SK-N-SH (cell line): ENCODE measurements around the gene RBM34. TPM values are rescaled to one million over a fixed set of nuclear protein-coding genes. Genes with fewer than 3 reads are reported as not detected.

Experiments used
- CTCF ChIA-PET: fragments of 300-600, 350-600 bp; formaldehyde crosslinking; extraction: SDS; loops from one replicate; lab custom pipeline; 2021; lab: Yijun Ruan, JAX
- POLR2A ChIA-PET: fragments of 350-600 bp; sonication (Branson Sonifier 250); formaldehyde crosslinking; extraction: SDS; loops from one replicate; lab custom pipeline; 2020; ENCODE audit warnings: antibody characterized with exemption, inconsistent platforms; lab: Yijun Ruan, JAX
- DNase-seq: peaks from one replicate; pipeline ENCODE4 v3.0.0; 2012
- H2AFZ ChIP-seq: fragments of 200-600 bp; sonication (generic); 2 replicates; pipeline ENCODE4 v1.8.1; 2016; ENCODE audit warnings: antibody characterized with exemption, mild to moderate bottlenecking, low read depth
- H3F3A ChIP-seq: fragments of 200-600 bp; sonication (generic); replicated peaks from 2 replicates; pipeline ENCODE3; 2016; ENCODE audit warnings: antibody characterized with exemption, mild to moderate bottlenecking; ENCODE audit not compliant: insufficient read depth
- H3K27ac ChIP-seq, 2 experiments: fragments of 200-500 bp in 1 of 2; fragments of 200-600 bp in 1 of 2; sonication (Bioruptor generic) in 1 of 2; sonication (generic), shearing (Covaris generic) in 1 of 2; 2 replicates each; pipeline versions ENCODE4 v1.5.1 to v1.6.1; 2014 to 2016; ENCODE audit warnings: low read depth in 2 of 2, inconsistent platforms in 1 of 2, low read length in 1 of 2, mild to moderate bottlenecking in 1 of 2, mixed read lengths in 1 of 2
- H3K27me3 ChIP-seq: fragments of 200-600 bp; sonication (generic), shearing (Covaris generic); 2 replicates; pipeline ENCODE4 v1.6.1; 2016; ENCODE audit warnings: mixed run types; ENCODE audit not compliant: insufficient read depth
- H3K36me3 ChIP-seq, 2 experiments: fragments of 200-500 bp in 1 of 2; fragments of 200-600 bp in 1 of 2; sonication (Bioruptor generic) in 1 of 2; sonication (generic) in 1 of 2; replicated peaks in 1 of 2; 2 replicates each; pipeline versions ENCODE3 to v1.5.1; 2014 to 2016; ENCODE audit warnings: low read length in 1 of 2, mild to moderate bottlenecking in 1 of 2; ENCODE audit not compliant: insufficient read depth in 2 of 2, control insufficient read depth in 1 of 2
- H3K4me1 ChIP-seq, 2 experiments: fragments of 200-500 bp in 1 of 2; fragments of 200-600 bp in 1 of 2; sonication (Bioruptor generic) in 1 of 2; sonication (generic), shearing (Covaris generic) in 1 of 2; 2 replicates each; pipeline versions ENCODE4 v1.5.1 to v1.6.1; 2014 to 2016; ENCODE audit warnings: low read depth in 1 of 2, low read length in 1 of 2, mixed run types in 1 of 2; ENCODE audit not compliant: insufficient read depth in 2 of 2, control insufficient read depth in 1 of 2
- H3K4me2 ChIP-seq: fragments of 200-600 bp; sonication (generic), shearing (Covaris generic); 2 replicates; pipeline ENCODE4 v1.6.1; 2017; ENCODE audit warnings: mixed run types
- H3K4me3 ChIP-seq, 2 experiments: fragments of 200-500 bp in 1 of 2; fragments of 200-600 bp in 1 of 2; sonication (Bioruptor generic) in 1 of 2; sonication (generic), shearing (Covaris generic) in 1 of 2; 2 replicates each; pipeline versions ENCODE4 v1.5.1 to v1.8.1; 2014 to 2016; ENCODE audit warnings: low read depth in 2 of 2, inconsistent platforms in 1 of 2, low read length in 1 of 2, mild to moderate bottlenecking in 1 of 2, mixed read lengths in 1 of 2, moderate library complexity in 1 of 2
- H3K79me2 ChIP-seq: fragments of 200-600 bp; sonication (generic); 2 replicates; pipeline ENCODE4 v1.8.1; 2017; ENCODE audit warnings: mild to moderate bottlenecking; ENCODE audit not compliant: insufficient read depth
- H3K9ac ChIP-seq: fragments of 200-600 bp; sonication (generic); 2 replicates; pipeline ENCODE4 v1.6.1; 2017; ENCODE audit warnings: mixed run types
- H3K9me2 ChIP-seq: fragments of 200-600 bp; sonication (generic); 2 replicates; pipeline ENCODE4 v1.6.1; 2017; ENCODE audit warnings: mixed run types
- H3K9me3 ChIP-seq: fragments of 200-600 bp; sonication (generic); 2 replicates; pipeline ENCODE4 v1.6.1; 2017; ENCODE audit warnings: mixed run types, mild to moderate bottlenecking, moderate library complexity
- H4K20me1 ChIP-seq: fragments of 200-600 bp; sonication (generic); 2 replicates; pipeline ENCODE4 v1.6.1; 2017; ENCODE audit warnings: mild to moderate bottlenecking, mixed run types; ENCODE audit not compliant: insufficient read depth
- ELF1 ChIP-seq: IDR thresholded peaks from 2 replicates; pipeline ENCODE4 v1.4.0; 2012
- FOSL2 ChIP-seq: IDR thresholded peaks from 2 replicates; pipeline ENCODE4 v1.4.0; 2012; ENCODE audit warnings: low read depth, mild to moderate bottlenecking, moderate library complexity, borderline replicate concordance
- FOXJ3 ChIP-seq: sonication (generic); formaldehyde crosslinking; IDR thresholded peaks from 2 replicates; pipeline ENCODE4 v1.5.1; 2020; ENCODE audit warnings: mild to moderate bottlenecking, missing genetic modification reagents
- JUND ChIP-seq: IDR thresholded peaks from 2 replicates; pipeline ENCODE4 v1.4.0; 2012
- MXI1 ChIP-seq: IDR thresholded peaks from 2 replicates; pipeline ENCODE4 v1.6.1; 2012; ENCODE audit warnings: mild to moderate bottlenecking, low read depth, low read length, improper control_type of control experiment
- PBX3 ChIP-seq: IDR thresholded peaks from 2 replicates; pipeline ENCODE4; 2012
- POLR2AphosphoS5 ChIP-seq: IDR thresholded peaks from 2 replicates; pipeline ENCODE4 v1.6.1; 2012; ENCODE audit warnings: low read depth, low read length
- REST ChIP-seq: IDR thresholded peaks from 2 replicates; pipeline ENCODE4 v1.6.1; 2012; ENCODE audit warnings: mild to moderate bottlenecking, low read depth, low read length, moderate library complexity
- SMC3 ChIP-seq: IDR thresholded peaks from 2 replicates; pipeline ENCODE4 v1.6.1; 2012; ENCODE audit warnings: low read depth, low read length, improper control_type of control experiment
- TCF12 ChIP-seq: IDR thresholded peaks from 2 replicates; pipeline ENCODE4 v1.4.0; 2012
- YY1 ChIP-seq: IDR thresholded peaks from 2 replicates; pipeline ENCODE4 v1.4.0; 2012; ENCODE audit warnings: low read depth, mild to moderate bottlenecking
- ZBTB33 ChIP-seq: IDR thresholded peaks from 2 replicates; pipeline ENCODE4 v1.4.0; 2012; ENCODE audit warnings: low read depth, borderline replicate concordance
- WGBS: methylation state at CpG from one replicate; pipeline ENCODE4 v1.1.6; 2017; ENCODE audit warnings: low lambda C conversion rate; 5-methylcytosine and 5-hydroxymethylcytosine counted together
- polyA plus RNA-seq, 3 experiments: library from polyadenylated mRNA; depleted of rRNA; stranded (reverse); fragments of >200 nt; gene quantifications; 2 replicates each; pipeline ENCODE4 v1.2.3, GENCODE V29; 2012
- TF ChIP-seq, protein P1 (sequence below): fragments of 150-350 bp; IDR thresholded peaks from 2 replicates; pipeline ENCODE4 v1.6.1; 2016; ENCODE audit warnings: mild to moderate bottlenecking, low read depth, low read length
- TF ChIP-seq, protein P2 (sequence below): fragments of 150-350 bp; IDR thresholded peaks from 2 replicates; pipeline ENCODE4 v1.6.1; 2017; ENCODE audit warnings: antibody characterized with exemption, low read length, low read depth, borderline replicate concordance

Gene RBM34
- polyA plus RNA-seq, 1 of the 3 experiments (the other 2 are of a cell fraction): 39.9 TPM

DNA sequence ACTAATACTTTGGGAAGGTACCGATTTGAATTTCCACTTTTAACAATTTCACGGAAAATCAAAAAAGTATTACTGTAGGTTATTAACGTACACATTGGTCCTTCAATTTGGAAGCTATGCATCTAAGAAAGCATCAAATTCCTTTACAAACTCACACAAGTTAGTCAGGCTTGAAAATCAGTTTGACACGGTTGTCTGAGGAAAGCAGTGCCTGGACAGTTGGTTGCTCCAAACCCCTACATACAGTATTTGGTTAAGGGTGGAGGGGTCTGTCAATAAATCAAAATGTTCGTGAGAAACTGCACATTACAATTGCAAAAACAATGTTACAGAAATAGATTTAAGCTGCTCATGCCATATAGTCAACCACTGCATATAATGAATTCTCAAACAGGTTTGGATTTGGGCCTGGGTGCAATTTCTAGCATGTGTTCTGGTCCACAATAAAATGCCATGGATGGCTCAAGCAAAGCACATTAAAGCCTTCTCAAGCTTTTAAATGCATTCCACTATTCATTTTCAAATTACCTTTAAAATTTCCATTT is 19.9 kb upstream of the RBM34 start:
- Histone ChIP-seq H3K4me1 (no peaks in the 10 kb centered on the region; a peak in 1 of 4 replicates), H3K9ac (no peak overlapping the region), H3K9me2 (no peaks in the 10 kb centered on the region), H3K4me3 (no peak overlapping the region), H3F3A (peaks cover 15% of the 10 kb centered on the region), H3K79me2 (peaks cover 10% of the 10 kb centered on the region; the same call in 1 of the 2 replicates), H4K20me1 (no peaks in the 10 kb centered on the region), H3K4me2 (no peak overlapping the region), H2AFZ (no peak overlapping the region), H3K27me3 (no peaks in the 10 kb centered on the region), H3K36me3 (peaks cover 47 to 70% of the 10 kb centered on the region in 2 experiments), H3K27ac (no peak overlapping the region)
- no peak for DNase-seq
- POLR2A ChIA-PET: no interaction called here
- CTCF ChIA-PET: interaction anchor here (0.9 to 1.9 kb wide), 3 partner anchors 18 to 692 kb away, joined by 3 to 8 read pairs (median 3); no protein-coding TSS in a partner anchor
- TF ChIP-seq JUND (no peak), ZBTB33 (no peak), TCF12 (no peak), REST (no peak), PBX3 (no peak), POLR2AphosphoS5 (no peak), ELF1 (no peak), YY1 (no peak), SMC3 (no peak), MXI1 (no peak), FOSL2 (no peak), FOXJ3 (no peak)
- TF ChIP-seq, protein P1, sequence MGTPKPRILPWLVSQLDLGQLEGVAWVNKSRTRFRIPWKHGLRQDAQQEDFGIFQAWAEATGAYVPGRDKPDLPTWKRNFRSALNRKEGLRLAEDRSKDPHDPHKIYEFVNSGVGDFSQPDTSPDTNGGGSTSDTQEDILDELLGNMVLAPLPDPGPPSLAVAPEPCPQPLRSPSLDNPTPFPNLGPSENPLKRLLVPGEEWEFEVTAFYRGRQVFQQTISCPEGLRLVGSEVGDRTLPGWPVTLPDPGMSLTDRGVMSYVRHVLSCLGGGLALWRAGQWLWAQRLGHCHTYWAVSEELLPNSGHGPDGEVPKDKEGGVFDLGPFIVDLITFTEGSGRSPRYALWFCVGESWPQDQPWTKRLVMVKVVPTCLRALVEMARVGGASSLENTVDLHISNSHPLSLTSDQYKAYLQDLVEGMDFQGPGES: no peak
- TF ChIP-seq, protein P2, sequence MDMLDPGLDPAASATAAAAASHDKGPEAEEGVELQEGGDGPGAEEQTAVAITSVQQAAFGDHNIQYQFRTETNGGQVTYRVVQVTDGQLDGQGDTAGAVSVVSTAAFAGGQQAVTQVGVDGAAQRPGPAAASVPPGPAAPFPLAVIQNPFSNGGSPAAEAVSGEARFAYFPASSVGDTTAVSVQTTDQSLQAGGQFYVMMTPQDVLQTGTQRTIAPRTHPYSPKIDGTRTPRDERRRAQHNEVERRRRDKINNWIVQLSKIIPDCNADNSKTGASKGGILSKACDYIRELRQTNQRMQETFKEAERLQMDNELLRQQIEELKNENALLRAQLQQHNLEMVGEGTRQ: no peak
- TF ChIP-seq, all 33 proteins: peak for 0
- WGBS: 95% methylated on average over 5 of the region's 5 CpGs
- no peaks in the 10 kb centered on the region for H3K9me3 ChIP-seq
